Activated CD4-positive, alpha-beta T cell treated with anti-CD3 and anti-CD28 coated beads for 24 hours (primary cell): ENCODE data around the gene PLEKHH1.

Experiments used
- DNase-seq, 2 donors: peaks; one replicate each; pipeline ENCODE4 v3.0.0-alpha.2; 2020; ENCODE audit warnings: low read depth in 2 of 2

The PLEKHH1 gene

GRCh38 chr14:67510121-67510520, 23.0 kb upstream of the PLEKHH1 start:
- no peak for DNase-seq

DNA sequence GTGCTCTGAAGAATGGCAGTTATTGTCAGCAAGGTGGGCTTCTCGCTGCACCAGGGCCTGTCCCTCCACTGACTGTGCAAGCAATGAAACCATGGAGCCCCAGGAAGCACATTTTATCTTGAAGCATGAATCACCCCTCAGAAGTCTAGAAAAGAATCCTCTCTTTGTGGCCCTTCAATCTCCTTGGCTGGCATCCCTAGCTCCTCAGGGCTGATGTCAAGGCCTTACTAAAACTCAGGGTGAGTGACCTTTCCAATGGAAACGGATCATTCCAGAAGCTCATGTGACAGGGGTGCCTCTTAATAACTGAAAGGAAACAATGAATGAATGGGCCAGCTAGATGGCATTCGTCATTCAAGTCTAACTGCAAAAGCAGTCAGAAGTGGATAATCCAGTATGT, 22.3 kb upstream of the PLEKHH1 start:
- DNase-seq: no peak

GRCh38 chr14:67512463-67513310, 20.4 kb upstream of the PLEKHH1 start:
- DNase-seq: no peak

DNA sequence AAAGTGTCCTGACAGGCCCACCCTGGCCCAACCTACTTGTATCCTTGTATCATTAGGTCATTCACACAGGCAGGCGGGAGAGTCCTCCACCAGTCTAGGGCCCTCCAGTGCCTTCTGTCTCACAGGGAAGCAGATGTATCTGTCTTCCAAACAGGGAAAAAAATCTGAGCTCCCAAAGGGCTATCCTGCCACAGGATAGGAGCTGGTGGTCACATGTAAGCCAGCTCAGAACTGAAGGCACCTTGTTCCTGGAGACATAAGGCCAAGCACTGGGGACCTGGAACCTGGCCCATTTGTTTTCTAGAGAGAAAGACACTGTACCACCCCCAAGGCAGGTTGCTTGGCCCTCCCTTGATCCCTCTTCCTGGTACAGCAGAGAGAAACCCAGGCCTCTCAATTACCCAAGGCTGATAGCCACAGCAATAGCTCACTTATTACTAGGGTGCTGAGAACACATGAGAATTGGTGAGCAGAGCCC, 19.4 kb upstream of the PLEKHH1 start:
- DNase-seq: no peak

GRCh38 chr14:67514203-67514607, 18.9 kb upstream of the PLEKHH1 start:
- no peak for DNase-seq

DNA sequence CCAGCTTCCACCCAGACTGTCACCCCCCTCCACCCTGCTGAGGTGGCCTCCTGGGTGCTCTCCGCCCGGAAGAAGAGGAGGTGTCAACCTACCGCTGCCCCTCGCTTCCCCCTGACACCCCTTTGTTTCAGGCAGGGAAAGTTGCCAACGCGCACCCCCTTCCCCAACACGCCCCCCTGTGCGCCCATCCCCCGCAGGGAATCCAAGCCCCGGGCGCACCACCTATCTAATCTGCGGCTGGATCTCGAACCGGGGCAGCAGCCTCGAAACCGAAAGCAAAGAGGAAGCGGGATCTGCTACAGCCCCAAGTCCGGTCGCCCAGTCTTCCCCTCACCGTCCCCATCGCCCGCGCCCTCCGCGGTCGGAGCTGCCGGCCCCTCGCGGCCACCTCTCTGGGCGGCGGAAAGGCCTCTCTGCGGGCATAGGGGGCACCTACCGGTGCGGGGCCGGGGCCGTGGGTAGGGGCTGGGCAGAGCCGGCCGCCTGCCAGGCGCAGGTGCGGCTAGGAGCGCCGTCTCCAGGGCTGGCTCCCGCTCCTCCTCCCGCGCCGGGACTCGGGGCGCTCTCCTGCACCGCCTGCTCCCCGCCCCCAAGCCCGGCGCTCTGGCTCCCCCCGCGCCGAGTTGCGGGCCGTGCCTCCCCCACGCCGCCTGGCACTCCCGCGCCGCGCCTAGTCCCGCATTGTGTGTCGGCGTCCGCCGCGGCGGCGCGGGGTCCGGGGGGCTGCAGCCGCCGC, 18.3 kb upstream of the PLEKHH1 start:
- DNase-seq: peak in 1 of 2 donors; percentile 7

DNA sequence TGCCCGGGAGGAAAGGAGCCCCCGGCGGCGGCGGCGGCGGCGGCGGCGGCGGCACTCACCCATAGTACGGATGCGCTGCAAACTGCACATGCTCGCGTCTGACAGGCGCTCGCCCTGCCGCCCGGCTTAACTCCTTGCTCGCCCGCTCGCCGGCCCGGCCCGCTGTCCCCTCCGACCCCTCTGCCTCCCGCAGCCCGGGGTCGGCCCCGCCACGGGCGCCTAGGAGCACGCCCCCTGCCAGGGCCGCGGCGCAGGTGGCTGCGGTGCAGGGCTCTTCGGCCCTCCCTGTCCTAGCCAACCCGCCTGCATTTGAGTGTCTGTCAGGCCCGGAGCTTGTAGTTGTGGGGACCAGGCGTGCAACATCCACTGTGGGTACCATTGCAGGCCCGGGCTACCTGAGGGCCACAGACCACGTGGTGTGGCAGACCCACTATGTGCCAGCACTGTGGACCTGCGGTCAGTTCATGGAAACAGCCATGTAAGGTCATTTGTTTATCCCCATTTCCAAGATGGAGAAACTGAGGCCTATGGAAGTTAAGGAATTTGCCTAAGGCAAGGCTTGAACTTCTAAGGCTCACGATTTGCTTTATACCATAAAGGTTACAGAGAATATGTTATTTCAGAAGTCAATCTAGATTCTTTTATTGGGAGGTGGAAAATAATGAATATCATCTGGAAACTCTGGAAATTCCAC, 17.6 kb upstream of the PLEKHH1 start:
- peak; percentile 12 to 13 for DNase-seq

- DNase-seq: no peak
Observed at GRCh38 chr14:67516676-67517075, 16.4 kb upstream of the PLEKHH1 start.

DNA sequence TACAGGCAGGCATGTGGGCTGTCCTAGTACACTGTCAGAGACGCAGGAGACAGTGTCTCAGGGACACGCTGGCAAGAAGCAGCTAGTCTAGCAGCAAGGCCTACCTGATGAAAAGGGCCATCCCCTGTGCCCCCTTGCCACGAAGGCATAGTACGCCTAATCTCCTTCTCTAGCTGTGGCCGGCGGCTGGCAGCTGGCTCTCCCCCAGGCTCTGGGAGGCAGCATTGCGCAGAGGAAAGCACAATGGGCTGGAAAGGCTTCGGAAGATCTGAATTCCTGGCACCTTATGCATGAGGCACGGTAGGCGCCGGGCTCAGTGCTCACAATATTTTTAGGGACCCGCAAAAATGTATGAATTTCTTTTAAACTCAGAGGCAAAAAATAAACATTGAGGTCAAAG, 16.0 kb upstream of the PLEKHH1 start:
- no peak for DNase-seq

- no peak for DNase-seq
Observed at GRCh38 chr14:67519406-67519805, 13.7 kb upstream of the PLEKHH1 start.

GRCh38 chr14:67520482-67520881, 12.6 kb upstream of the PLEKHH1 start:
- DNase-seq: no peak

DNA sequence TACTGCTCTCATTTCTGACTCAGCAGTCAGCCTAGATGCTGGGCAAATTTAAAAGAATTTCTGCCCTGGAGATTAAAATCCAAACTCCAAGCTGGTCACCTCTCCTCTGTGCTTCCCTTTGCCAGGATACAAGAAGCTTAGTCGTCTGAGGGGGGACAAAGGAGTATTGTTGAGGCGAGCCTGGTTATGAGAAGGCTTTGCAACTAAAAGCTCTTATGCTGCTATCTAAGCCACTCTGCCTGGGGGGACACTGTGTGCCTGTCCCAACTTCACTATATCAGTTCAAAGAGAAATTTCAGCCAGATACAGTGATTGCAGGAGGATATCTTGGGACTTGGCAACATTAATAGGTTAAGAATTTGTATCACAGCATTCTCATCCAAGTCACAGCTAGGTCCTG, 10.8 kb upstream of the PLEKHH1 start:
- no peak for DNase-seq

- no peak for DNase-seq
Observed at GRCh38 chr14:67523764-67524633, 9.1 kb upstream of the PLEKHH1 start.

GRCh38 chr14:67524634-67524963, 8.5 kb upstream of the PLEKHH1 start:
- no peak for DNase-seq

DNA sequence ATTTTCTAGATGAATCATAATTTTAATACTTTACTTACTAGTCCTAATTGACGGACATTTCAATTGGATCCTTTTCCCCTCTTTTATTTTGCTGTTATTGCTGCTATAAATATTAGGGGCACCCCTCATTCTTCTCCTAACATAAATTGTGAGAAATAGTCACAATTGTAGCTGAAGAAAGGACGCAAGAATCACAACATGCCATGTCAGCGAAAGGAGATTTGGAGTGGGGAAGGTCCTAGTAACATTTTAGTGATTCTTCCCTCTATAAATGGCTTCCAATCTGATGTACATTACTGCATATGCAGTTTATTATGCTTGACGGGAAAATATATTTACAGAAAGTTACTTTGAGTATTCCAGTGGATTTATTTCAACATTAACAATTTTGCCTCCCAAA, 7.7 kb upstream of the PLEKHH1 start:
- no peak for DNase-seq

DNA sequence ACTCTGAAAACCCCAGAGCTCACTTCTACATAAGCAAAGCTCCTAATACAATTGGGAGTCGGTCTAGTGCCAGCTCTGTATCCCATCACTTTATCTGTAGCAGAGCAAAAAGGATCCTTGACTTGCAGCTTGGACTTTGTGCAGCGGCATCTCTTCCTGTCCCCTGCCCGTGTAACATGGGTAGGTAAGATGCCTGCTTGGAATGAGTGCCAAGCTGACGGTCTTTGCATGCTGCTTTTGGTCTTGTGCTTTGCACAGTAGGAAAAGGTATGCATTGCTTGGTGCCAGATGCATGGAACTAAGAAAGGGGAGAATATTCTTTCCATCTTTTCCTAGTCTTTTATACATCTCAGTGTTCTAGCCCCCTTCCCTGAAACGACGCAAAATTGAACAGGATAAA, 6.9 kb upstream of the PLEKHH1 start:
- no peak for DNase-seq

DNA sequence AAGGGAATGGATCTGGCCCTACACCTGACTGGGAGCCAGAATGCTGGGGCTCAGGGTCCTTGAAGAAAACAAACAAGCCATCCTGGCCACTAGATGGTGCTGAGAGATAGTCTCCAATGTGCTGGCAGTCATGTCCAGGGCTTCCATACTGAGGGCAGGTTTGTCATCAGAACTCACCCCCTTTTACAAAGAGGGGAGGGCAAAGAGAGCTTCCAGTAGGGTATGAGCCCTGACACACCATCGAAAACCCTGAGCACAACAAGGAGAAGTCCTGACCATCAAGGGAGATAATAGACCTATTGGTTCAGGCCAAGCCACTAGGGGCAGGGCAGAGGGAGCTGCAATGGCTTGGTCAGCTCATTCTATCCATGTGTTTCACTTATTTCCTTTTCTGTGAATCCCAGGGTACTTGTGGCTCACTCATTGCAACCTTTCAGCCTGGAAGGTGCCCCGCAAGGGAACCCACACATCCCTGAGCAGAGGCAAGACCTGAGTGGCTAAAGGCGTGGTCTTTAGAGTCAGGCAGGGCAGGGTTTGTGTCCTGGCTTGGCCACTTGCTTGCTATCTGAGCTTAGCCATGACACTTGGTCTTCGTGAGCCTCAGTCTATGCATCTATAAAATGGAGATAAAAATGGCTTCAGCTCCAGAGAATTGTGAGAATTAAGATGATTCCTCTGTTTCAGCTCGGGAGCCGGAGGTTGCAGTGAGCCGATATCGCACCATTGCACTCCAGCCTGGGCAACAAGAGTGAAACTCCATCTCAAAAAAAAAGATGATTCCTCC, 6.2 kb upstream of the PLEKHH1 start:
- DNase-seq: peak in 1 of 2 donors; percentile 21

GRCh38 chr14:67527756-67528155, 5.3 kb upstream of the PLEKHH1 start:
- no peak for DNase-seq

DNA sequence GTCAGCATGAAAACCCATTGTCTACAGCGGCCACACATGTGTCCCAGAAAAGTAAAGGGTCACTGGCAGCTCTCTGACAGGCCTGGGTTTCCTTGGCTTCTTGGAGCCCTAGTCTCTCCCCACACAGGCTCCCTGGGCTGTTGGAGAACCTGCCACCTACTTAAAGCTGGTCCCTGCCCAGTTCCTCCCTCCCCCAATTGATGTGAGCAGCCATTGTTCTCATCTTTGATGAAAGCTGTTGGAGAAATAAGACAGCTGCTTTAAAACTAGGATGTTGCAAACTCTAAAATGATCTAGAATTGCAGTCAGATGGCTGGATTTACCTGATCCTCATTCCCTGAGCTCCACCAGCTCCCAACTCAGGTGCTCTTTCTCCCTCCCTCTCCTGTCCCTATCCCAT, 4.8 kb upstream of the PLEKHH1 start:
- no peak for DNase-seq
